Measurements from ENCODE around the gene MCAM. TPM values are rescaled to one million over a fixed set of nuclear protein-coding genes. Genes with fewer than 3 reads are reported as not detected.

The MCAM gene
- total and polyA plus RNA-seq, 4 donors = 51.9 to 174 (median 124) TPM

- TF ChIP-seq, protein P1, sequence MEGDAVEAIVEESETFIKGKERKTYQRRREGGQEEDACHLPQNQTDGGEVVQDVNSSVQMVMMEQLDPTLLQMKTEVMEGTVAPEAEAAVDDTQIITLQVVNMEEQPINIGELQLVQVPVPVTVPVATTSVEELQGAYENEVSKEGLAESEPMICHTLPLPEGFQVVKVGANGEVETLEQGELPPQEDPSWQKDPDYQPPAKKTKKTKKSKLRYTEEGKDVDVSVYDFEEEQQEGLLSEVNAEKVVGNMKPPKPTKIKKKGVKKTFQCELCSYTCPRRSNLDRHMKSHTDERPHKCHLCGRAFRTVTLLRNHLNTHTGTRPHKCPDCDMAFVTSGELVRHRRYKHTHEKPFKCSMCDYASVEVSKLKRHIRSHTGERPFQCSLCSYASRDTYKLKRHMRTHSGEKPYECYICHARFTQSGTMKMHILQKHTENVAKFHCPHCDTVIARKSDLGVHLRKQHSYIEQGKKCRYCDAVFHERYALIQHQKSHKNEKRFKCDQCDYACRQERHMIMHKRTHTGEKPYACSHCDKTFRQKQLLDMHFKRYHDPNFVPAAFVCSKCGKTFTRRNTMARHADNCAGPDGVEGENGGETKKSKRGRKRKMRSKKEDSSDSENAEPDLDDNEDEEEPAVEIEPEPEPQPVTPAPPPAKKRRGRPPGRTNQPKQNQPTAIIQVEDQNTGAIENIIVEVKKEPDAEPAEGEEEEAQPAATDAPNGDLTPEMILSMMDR (IDR thresholded peaks at IDR 0.05; ENCODE audit: control extremely low read depth, extremely low read depth) = no peak
- Histone ChIP-seq H3K36me3 (ENCODE audit: control insufficient read depth in 4 of 4, insufficient read depth in 4 of 4, low read length in 4 of 4) (peaks cover 0 to 7% (median 3%) of the 10 kb centered on the region in 4 donors), H3K9me3 (ENCODE audit: control insufficient read depth in 4 of 4, insufficient read depth in 3 of 4, low read length in 3 of 4) (no peaks in the 10 kb centered on the region), H3K4me3 (no peak overlapping the region), H3K4me1 (ENCODE audit: control insufficient read depth in 5 of 5, insufficient read depth in 5 of 5, low read length in 5 of 5) (peaks cover 0 to 59% (median 20%) of the 10 kb centered on the region in 5 donors), H3K27ac (ENCODE audit: low read depth in 1 of 2, low read length in 1 of 2) (no peak overlapping the region), H3K9ac (ENCODE audit: insufficient read depth in 1 of 2, low read length in 2 of 2) (no peak overlapping the region), H3K27me3 (ENCODE audit: control insufficient read depth in 3 of 3, insufficient read depth in 3 of 3, low read length in 2 of 3) (no peaks in the 10 kb centered on the region)
- ATAC-seq (ENCODE audit: insufficient read depth, low FRiP score) (no peak), DNase-seq (no peak)
- 88 to 90% methylated on average over 30 of the region's 30 CpGs for WGBS, 2 donors
Observed at GRCh38 chr11:119335655-119336543, 19.0 kb upstream of the MCAM start.

- no peak for DNase-seq
- Histone ChIP-seq H3K4me3 (no peak overlapping the region), H3K36me3 (ENCODE audit: control insufficient read depth in 4 of 4, insufficient read depth in 4 of 4, low read length in 4 of 4) (peaks cover 0 to 7% (median 3%) of the 10 kb centered on the region in 4 donors), H3K9me3 (ENCODE audit: control insufficient read depth in 4 of 4, insufficient read depth in 3 of 4, low read length in 3 of 4) (no peaks in the 10 kb centered on the region), H3K4me1 (ENCODE audit: control insufficient read depth in 5 of 5, insufficient read depth in 5 of 5, low read length in 5 of 5) (peaks cover 0 to 62% (median 20%) of the 10 kb centered on the region in 5 donors), H3K9ac (ENCODE audit: insufficient read depth in 1 of 2, low read length in 2 of 2) (peak overlapping the region; percentile 47 to 89), H3K27me3 (ENCODE audit: control insufficient read depth in 3 of 3, insufficient read depth in 3 of 3, low read length in 2 of 3) (no peaks in the 10 kb centered on the region), H3K27ac (ENCODE audit: low read depth in 1 of 2, low read length in 1 of 2) (peak overlapping the region in 1 of 2 donors; percentile 82)
- no peak for ATAC-seq (ENCODE audit: insufficient read depth, low FRiP score)
- 72 to 77% methylated on average over 15 of the region's 15 CpGs for WGBS, 2 donors
- TF ChIP-seq, protein P1 (IDR thresholded peaks at IDR 0.05; ENCODE audit: control extremely low read depth, extremely low read depth) = no peak
Observed at GRCh38 chr11:119335091-119335654, 18.2 kb upstream of the MCAM start.

- DNase-seq (peak; percentile 98 to 100 (median 100)), ATAC-seq (ENCODE audit: insufficient read depth, low FRiP score) (peak; percentile 96)
- 0 to 1% methylated on average over 42 to 54 of the region's 54 CpGs for WGBS, 2 donors
- peak within 1 kb of the TSS; percentile 47 to 89 for H3K9ac ChIP-seq (ENCODE audit: insufficient read depth in 1 of 2, low read length in 2 of 2)
- no peaks in the 10 kb centered on the region for H3K9me3 ChIP-seq (ENCODE audit: control insufficient read depth in 4 of 4, insufficient read depth in 3 of 4, low read length in 3 of 4)
- peaks cover 0 to 65% (median 17%) of the 10 kb centered on the region in 5 donors for H3K4me1 ChIP-seq (ENCODE audit: control insufficient read depth in 5 of 5, insufficient read depth in 5 of 5, low read length in 5 of 5)
- H3K27me3 ChIP-seq (ENCODE audit: control insufficient read depth in 3 of 3, insufficient read depth in 3 of 3, low read length in 2 of 3) = no peaks in the 10 kb centered on the region
- peak within 1 kb of the TSS; percentile 74 for H3K4me3 ChIP-seq
- peak within 1 kb of the TSS; percentile 82 to 92 for H3K27ac ChIP-seq (ENCODE audit: low read depth in 1 of 2, low read length in 1 of 2)
- peaks cover 0 to 7% (median 3%) of the 10 kb centered on the region in 4 donors for H3K36me3 ChIP-seq (ENCODE audit: control insufficient read depth in 4 of 4, insufficient read depth in 4 of 4, low read length in 4 of 4)
- TF ChIP-seq, protein P1 (IDR thresholded peaks at IDR 0.05; ENCODE audit: control extremely low read depth, extremely low read depth) = no peak
Observed at GRCh38 chr11:119334174-119334930, 17.4 kb upstream of the MCAM start, which contains the start of gene RNF26. Gene RNF26, plus strand, starts transcription at chr11:119334527. Its CDS starts 596 bp downstream, at chr11:119335123.
